NCI-H2227 (cell line): ENCODE measurements around the gene SPIN1.

Source experiments
- DNase-seq: peaks from one replicate; lab custom pipeline; 2025; ENCODE audit not compliant: unreplicated experiment; lab: John Stamatoyannopoulos, UW

Gene SPIN1

GRCh38 chr9:88433583-88434255, 45.5 kb downstream of the SPIN1 start:
- no peak for DNase-seq

- no peak for DNase-seq
Observed at GRCh38 chr9:88435336-88435735, 47.1 kb downstream of the SPIN1 start.

DNA sequence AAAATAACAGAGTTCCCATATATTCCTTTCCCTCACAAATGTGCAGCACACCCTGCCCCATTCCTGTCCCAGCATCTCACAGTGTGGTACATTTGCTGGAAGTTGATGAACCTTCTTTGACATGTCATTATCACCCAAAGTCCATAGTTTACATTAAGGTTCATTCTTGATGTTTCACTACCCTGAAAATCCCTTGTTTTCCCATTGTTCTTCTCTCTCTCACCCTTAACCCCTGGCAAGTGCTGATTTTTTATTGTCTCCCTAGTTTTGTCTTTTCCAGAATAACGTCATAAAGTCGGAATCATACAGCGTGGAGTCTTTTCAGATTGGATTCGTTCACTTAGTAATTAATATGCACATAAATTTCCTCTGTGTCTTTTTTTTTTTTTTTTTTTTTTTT, 48.1 kb downstream of the SPIN1 start:
- DNase-seq = no peak

DNA sequence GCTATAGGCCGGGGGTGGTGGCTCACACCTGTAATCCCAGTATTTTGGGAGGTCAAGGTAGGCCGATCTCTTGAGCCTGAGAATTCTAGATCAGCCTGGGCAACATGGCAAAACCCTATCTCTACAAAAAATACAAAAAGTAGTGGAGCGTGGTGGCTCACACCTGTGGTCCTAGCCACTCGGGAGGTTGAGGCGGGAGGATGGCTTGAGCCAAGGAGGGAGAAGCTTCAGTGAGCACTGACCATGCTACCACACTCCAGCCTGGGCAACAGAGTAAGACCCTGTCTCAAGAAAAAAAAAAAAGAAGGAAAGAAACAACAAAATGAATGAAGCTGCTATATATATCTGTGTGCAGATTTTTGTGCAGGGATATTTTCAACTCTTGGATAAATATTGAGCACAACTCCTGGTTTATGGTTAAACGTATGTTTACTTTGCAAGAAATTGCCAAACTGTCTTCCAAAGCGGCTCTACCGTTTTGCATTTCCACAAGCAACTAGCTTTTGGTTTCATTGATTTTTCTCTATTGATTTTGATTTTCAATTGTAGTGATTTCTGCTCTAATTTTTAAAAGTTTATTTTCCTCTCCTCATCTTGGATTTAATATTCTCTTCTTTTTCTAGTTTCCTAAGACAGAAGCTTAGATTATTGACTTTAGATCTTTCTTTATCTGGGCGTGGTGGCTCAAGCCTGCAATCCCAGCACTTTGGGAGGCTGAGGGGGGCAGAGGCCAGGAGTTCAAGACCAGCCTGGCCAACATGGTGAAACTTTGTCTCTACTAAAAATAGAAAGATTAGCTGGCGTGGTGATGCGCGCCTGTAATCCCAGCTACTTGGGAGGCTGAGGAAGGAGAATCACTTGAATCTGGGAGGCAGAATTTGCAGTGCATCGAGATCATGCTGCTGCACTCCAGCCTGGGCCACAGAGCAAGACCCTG, 49.2 kb downstream of the SPIN1 start:
- DNase-seq = no peak

GRCh38 chr9:88438811-88439210, 50.6 kb downstream of the SPIN1 start:
- no peak for DNase-seq

DNA sequence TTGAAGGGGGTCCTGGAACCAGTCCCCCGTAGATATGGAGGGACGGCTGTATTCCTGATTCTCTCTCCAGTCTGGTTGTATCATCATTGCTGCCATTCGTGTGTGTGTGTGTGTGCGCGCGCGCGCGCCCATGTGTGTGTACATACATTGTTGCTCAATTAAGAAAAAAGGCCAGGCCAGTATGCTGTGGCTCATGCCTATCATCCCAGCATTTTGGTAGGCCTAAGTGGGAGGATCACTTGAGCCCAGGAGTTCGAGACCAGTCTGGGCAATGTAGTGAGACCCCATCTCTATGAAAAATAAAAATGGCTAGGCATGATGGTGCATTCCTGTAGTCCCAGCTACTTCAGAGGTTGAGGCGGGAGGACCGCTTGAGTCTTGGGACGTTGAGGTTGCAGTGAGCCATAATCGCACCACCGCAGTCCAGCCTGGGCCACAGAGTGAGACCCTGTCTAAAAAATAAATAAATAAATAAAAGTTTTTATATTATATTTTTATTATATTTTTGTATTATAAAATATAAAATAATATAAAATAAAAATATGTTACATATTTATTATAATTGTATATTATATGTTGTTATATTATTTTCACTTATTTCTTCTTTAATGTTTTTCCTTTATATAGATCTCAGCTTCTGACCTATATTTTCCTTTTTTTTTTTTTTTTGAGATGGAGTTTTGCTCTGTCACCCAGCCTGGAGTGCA, 53.2 kb downstream of the SPIN1 start:
- DNase-seq = no peak

- DNase-seq = no peak
Observed at GRCh38 chr9:88443480-88444113, 55.4 kb downstream of the SPIN1 start.

DNA sequence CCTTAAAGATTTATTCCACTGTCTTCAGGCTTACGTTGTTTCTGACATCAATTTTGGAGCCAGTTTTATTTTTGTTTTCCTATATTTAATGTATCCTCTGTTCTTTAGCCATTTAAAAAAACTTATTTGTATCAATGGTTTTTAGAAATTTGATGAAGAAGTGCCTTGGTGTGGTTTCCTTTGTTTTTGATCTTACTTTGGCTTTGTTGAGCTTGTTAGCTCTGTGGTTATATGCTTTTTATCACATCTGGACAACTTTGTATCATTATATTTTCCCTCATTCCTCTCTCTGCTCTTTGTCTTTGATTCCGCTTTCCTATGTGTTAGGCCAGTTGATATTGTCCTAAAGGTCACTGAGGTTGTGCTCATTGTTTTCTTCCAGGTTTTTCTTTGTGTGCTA, 58.5 kb downstream of the SPIN1 start:
- no peak for DNase-seq

DNA sequence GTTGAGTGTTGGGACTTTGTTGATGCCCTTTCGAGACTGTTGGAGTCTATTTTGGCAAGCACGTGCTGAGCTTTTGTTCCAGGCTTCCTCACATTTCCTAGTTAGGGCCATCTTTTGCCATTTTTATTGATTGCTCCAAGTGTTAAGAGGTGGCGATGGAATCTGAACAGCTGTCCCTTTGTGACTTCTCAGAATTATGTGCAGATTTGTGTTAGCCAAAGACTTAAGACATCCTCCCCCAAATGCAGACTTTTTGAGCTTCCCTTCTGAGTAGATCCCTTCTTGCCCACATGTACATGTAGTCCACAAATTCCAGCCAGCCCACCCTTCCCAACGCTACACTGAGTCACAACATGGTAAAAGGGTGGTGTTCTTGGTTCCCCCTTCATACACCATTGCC, 59.2 kb downstream of the SPIN1 start:
- no peak for DNase-seq

GRCh38 chr9:88451160-88451559, 62.9 kb downstream of the SPIN1 start:
- DNase-seq = no peak

DNA sequence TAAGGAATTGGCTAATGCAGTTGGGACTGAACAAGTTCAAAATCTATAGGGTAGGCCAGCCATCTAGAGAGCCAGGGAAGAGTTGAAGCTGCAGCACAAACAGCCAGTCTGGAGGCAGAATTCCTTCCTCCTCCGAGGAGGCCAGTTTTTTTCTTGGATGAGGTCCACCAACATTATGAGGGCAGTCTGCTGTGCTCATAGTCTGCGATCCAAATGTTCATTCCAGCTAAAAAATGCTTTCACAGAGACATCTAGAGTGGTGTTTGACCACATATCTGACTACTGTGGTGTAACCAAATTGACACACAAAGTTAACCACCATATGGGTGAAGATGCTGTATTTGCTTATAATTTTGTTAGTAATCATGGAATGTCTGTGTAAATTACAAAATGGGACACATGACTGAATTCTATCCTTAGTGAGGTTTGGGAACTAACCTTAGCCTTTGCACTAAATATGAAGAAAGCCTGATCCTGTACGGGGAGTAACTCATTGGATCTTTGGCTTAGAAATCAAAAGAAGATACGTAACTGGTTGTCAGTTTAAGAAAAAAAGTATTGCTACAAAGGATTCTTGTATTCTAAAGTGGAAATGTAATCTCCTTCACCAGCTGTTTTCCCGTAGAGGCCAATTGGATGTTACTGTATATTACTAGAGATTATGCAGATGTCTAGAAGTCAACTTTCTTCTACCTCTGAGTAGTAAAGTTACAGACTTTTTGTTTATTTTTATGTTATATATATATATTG, 70.6 kb downstream of the SPIN1 start:
- no peak for DNase-seq

- DNase-seq = no peak
Observed at GRCh38 chr9:88460587-88461332, 72.5 kb downstream of the SPIN1 start.

- DNase-seq = no peak
Observed at GRCh38 chr9:88462191-88462590, 73.9 kb downstream of the SPIN1 start.

DNA sequence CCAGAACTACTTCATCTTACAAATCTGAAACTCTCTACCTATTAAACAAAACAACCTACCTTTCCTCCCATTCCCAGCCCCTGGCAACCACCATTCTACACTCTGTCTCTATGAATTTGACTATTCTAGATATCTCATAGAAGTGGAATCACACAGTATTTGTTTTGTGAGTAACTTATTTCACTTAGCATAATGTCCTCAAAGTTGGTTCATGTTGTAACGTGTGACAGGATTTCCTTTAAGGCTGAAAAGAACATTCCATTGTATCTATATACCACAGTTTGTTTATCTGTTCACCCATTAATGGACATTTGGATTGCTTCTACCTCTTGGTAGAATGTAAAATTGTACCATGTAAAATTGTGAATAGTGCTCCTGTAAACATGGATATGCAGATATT, 76.6 kb downstream of the SPIN1 start:
- no peak for DNase-seq

GRCh38 chr9:88468226-88468625, 80.0 kb downstream of the SPIN1 start:
- no peak for DNase-seq

GRCh38 chr9:88476491-88477271, 88.4 kb downstream of the SPIN1 start:
- DNase-seq = no peak

DNA sequence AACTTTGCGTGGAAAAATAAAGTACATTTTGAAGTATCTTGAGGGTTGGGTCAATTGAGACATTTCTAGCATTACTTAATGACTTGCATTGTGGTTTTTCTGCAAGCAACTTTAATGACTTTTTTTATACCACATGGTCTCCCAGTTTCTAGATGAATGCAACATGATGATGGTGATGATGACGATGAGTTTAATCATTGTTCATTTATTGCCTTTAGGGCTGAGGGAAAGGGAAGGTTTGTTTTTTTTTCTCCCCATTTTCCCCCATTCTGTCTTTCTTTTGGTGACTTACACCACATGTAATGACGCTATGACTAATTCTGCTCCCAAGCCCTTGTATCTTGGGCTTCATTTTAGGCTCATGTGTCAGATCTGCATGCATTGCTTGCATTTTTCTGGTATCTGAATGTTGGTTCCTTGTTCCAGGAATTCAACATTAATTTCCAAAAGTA, 89.1 kb downstream of the SPIN1 start:
- no peak for DNase-seq

DNA sequence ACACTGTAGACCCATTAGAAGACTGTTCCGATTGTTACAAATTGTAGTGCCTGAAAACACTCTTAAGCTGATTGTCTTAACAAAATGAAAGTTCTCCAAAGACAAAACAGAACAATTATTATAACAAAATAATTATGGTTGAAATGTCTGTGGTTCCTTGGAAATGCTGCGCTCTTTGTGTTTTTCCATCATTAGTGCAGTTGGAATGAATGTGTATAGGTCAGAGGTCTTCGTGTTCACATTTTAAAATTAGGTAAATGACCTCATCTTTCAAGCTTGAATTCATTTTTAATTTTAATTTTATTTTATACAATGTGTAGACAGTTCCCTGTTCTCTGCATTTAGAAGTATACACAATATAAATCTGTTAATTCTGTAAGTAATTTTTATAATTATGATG, 90.0 kb downstream of the SPIN1 start:
- no peak for DNase-seq

DNA sequence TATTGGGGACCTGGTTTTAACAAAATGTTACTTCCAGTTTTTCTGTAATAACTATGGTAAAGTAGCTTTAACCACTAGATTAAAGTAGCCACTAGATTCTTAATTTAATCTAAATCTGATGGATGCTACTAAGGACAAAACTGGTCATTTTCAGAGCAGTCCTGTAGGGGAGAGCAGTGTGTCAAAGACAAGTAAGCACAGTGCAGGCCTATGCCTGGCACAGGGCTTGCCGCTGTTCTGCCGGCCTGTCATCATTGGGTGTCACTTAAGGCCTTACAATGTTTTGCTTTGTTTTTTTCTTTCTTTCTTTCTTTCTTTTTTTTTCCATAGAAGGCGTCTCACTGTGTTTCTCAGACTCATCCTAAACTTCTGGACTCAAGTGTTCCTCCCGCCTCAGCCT, 93.7 kb downstream of the SPIN1 start:
- DNase-seq = no peak
